Type B pancreatic cell (in vitro differentiated cells): ENCODE results near the gene SLC2A10. TPM values are rescaled to one million over a fixed set of nuclear protein-coding genes. Genes with fewer than 3 reads are reported as not detected.

Experiments
- DNase-seq: peaks from one replicate; pipeline ENCODE4 v3.0.0; 2021; ENCODE audit warnings: mixed read lengths; ENCODE audit not compliant: unreplicated experiment; ENCODE audit errors: extremely low spot score
- H3K27ac Mint-ChIP-seq: 2 replicates; pipeline ENCODE4 v1.8.0; 2021; ENCODE audit warnings: mild to moderate bottlenecking, mixed read lengths
- H3K27me3 Mint-ChIP-seq: 2 replicates; pipeline ENCODE4 v1.8.0; 2021; ENCODE audit warnings: mixed read lengths
- H3K36me3 Mint-ChIP-seq: 2 replicates; pipeline ENCODE4 v1.8.0; 2021; ENCODE audit warnings: mixed read lengths
- H3K4me1 Mint-ChIP-seq: one replicate; pipeline ENCODE4 v1.8.0; 2021; ENCODE audit warnings: mixed read lengths; ENCODE audit not compliant: unreplicated experiment
- H3K4me3 Mint-ChIP-seq: 2 replicates; pipeline ENCODE4 v1.8.0; 2021; ENCODE audit warnings: mild to moderate bottlenecking, mixed read lengths
- H3K9me3 Mint-ChIP-seq: 2 replicates; pipeline ENCODE4 v1.8.0; 2021; ENCODE audit warnings: mixed read lengths
- CTCF ChIP-seq: fragments of 200-600 bp; sonication (generic); conservative IDR thresholded peaks from 2 replicates; pipeline ENCODE4 v1.5.0; 2021; ENCODE audit warnings: antibody characterized with exemption, mild to moderate bottlenecking
- total RNA-seq: library from RNA; stranded (reverse); gene quantifications from 2 replicates; pipeline ENCODE4 v1.2.1, GENCODE V29; 2021; ENCODE audit warnings: low replicate concordance

The SLC2A10 gene
- total RNA-seq, 1 donor from 2014 or later: 15.8 TPM

- Mint-ChIP-seq H3K4me3 (peak overlapping the region; percentile 86), H3K27me3 (no peaks in the 10 kb centered on the region), H3K36me3 (peaks cover 21% of the 10 kb centered on the region), H3K9me3 (no peaks in the 10 kb centered on the region), H3K4me1 (peaks cover 33% of the 10 kb centered on the region), H3K27ac (peak overlapping the region; percentile 86)
- no peak for DNase-seq
- TF ChIP-seq CTCF: no peak
These were observed 25.8 kb upstream of the SLC2A10 start for GRCh38 chr20:46683668-46683938.

- Mint-ChIP-seq H3K4me1 (peaks cover 33% of the 10 kb centered on the region), H3K4me3 (peak overlapping the region; percentile 86)
- DNase-seq: peak; percentile 74
These were observed 25.3 kb upstream of the SLC2A10 start for GRCh38 chr20:46683939-46684750.

GRCh38 chr20:46688151-46689081, 21.0 kb upstream of the SLC2A10 start:
- Mint-ChIP-seq H3K36me3 (peaks cover 16% of the 10 kb centered on the region), H3K4me3 (peak overlapping the region; percentile 93), H3K27me3 (no peaks in the 10 kb centered on the region), H3K27ac (peak overlapping the region; percentile 95), H3K9me3 (no peaks in the 10 kb centered on the region), H3K4me1 (peaks cover 13% of the 10 kb centered on the region)
- no peak for DNase-seq
- no peak for TF ChIP-seq CTCF

More at GRCh38 chr20:46683939-46684750, 25.3 kb upstream of the SLC2A10 start:
- peaks cover 16% of the 10 kb centered on the region for H3K36me3 Mint-ChIP-seq
- peak overlapping the region; percentile 86 for H3K27ac Mint-ChIP-seq
- H3K9me3 Mint-ChIP-seq: no peaks in the 10 kb centered on the region
- H3K27me3 Mint-ChIP-seq: no peaks in the 10 kb centered on the region
- no peak for TF ChIP-seq CTCF

- H3K9me3 Mint-ChIP-seq: no peaks in the 10 kb centered on the region
- H3K4me3 Mint-ChIP-seq: peak within 1 kb of the TSS; percentile 93
These were observed 20.2 kb upstream of the SLC2A10 start, which contains the start of gene TP53RK for GRCh38 chr20:46689082-46689753. Gene TP53RK (minus strand): TSS chr20:46689444. CDS start chr20:46689414, 30 bp downstream.

More at GRCh38 chr20:46689082-46689753, 20.2 kb upstream of the SLC2A10 start, which contains the start of gene TP53RK:
- Mint-ChIP-seq H3K36me3 (peaks cover 16% of the 10 kb centered on the region), H3K4me1 (peaks cover 5% of the 10 kb centered on the region), H3K27ac (peak within 1 kb of the TSS; percentile 95), H3K27me3 (no peaks in the 10 kb centered on the region)
- DNase-seq: peak; percentile 96
- peak; percentile 70 for TF ChIP-seq CTCF
